ENCODE results near the gene PIK3C3.

The PIK3C3 gene

GRCh38 chr18:42126586-42126985, 171.6 kb downstream of the PIK3C3 start:
- DNase-seq (ENCODE audit: low spot score), result no peak

GRCh38 chr18:42131066-42131929, 176.3 kb downstream of the PIK3C3 start:
- DNase-seq (ENCODE audit: low spot score), result no peak

GRCh38 chr18:42131930-42132244, 176.9 kb downstream of the PIK3C3 start:
- no peak for DNase-seq (ENCODE audit: low spot score)

Measured in CD4-positive, alpha-beta T cell treated with Interleukin-15 for 4 hours (primary cell).